ENCODE measurements around the gene ARSH. TPM values are rescaled to one million over a fixed set of nuclear protein-coding genes. Genes with fewer than 3 reads are reported as not detected.

The ARSH gene
- total and polyA plus RNA-seq, 9 of the 15 experiments (the other 6 are each of a cell fraction or from before 2014, with no cell fraction given), result not detected

DNA sequence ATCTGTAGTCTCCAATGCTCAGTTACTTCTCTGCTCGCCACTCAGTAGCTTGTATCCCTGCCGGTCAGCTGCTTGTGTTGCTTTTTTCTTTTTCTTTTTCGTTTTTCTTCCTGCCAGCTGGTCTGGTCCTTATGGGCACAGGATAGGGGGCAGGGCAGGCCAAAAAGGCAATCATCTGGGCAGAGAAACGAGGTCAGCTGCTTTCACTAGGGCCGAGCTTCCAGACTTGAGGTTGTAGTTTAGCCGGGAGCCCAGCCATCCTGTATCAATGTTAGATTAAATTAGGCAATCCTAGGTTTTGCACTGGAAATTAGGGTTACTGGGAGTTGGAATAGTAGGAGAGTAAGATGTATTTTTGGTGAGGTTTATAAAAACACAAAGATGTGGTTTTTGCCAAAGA lies 38.3 kb downstream of the ARSH start (continued):
- TF ChIP-seq USF2 (CRISPR knock-in tag; IDR thresholded peaks at IDR 0.05) (no peak), SMARCA5 (IDR thresholded peaks at IDR 0.05) (no peak), ZBTB2 (IDR thresholded peaks at IDR 0.05) (no peak), GMEB1 (CRISPR knock-in tag; IDR thresholded peaks at IDR 0.05) (no peak), ZSCAN29 (IDR thresholded peaks at IDR 0.05) (no peak)
- TF ChIP-seq, protein P1, sequence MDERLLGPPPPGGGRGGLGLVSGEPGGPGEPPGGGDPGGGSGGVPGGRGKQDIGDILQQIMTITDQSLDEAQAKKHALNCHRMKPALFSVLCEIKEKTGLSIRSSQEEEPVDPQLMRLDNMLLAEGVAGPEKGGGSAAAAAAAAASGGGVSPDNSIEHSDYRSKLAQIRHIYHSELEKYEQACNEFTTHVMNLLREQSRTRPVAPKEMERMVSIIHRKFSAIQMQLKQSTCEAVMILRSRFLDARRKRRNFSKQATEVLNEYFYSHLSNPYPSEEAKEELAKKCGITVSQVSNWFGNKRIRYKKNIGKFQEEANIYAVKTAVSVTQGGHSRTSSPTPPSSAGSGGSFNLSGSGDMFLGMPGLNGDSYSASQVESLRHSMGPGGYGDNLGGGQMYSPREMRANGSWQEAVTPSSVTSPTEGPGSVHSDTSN (CRISPR knock-in tag; IDR thresholded peaks at IDR 0.05; ENCODE audit: low read depth), result no peak
- TF ChIP-seq, protein P1 (tag; conservative IDR thresholded peaks at IDR 0.05; ENCODE audit: low read depth), result no peak

All from K562 (cell line).